ENCODE measurements around the gene S100A3.

- no peak for TF ChIP-seq CTCF (IDR thresholded peaks at IDR 0.05; ENCODE audit: insufficient read depth, low read length, poor library complexity, severe bottlenecking)
- no peak for TF ChIP-seq EZH2phosphoT487 (conservative IDR thresholded peaks at IDR 0.05; ENCODE audit: low read length)
Observed at GRCh38 chr1:153520818-153521476, 28.1 kb downstream of the S100A3 start.

Measured in SU-DHL-6 (cell line).